HG03097 (cell line): ENCODE results near the gene MGAT5.

ENCODE experiments used
- ATAC-seq: cut with Tn5 transposase; IDR thresholded peaks from one replicate; pipeline ENCODE4 v1.9.1; 2021; ENCODE audit not compliant: unreplicated experiment, low FRiP score

Gene MGAT5

GRCh38 chr2:134411279-134411827 is 157.5 kb downstream of the MGAT5 start:
- ATAC-seq: no peak

GRCh38 chr2:134411828-134412638 is 158.2 kb downstream of the MGAT5 start:
- ATAC-seq: peak; percentile 87

DNA sequence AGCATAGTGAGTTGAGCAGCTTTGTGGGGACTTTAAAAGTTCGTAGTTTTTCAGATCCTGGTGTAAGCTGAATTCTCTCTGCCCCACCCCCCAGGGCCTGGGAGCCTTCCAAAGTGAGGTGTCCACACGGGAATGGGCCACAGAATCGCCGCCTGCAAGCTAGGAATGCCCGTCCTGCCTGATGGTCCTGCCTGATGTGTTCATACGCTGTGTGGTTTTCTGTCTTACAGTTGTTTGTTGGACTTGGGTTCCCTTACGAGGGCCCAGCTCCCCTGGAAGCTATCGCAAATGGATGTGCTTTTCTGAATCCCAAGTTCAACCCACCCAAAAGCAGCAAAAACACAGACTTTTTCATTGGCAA is 158.7 kb downstream of the MGAT5 start:
- ATAC-seq: no peak

DNA sequence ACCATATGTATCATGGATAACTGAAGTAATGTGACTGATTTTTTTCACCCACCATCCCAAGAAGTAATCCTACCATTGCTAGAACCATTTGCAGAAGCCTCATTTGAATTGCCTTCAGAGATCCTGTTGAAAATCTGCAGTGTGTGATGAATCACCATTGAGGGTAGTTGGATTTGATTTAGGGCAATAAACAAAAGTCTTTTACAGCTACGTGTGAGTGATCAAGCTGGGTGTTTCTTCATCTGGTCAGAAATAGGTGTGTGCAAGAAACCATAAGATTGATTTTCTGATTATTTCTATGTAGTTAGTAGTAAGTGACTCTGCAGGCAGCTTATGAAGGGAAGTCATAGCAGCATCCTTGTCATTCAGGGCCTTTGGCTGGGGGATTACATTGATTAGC is 159.6 kb downstream of the MGAT5 start:
- no peak for ATAC-seq

- ATAC-seq: no peak
These were observed 160.0 kb downstream of the MGAT5 start for GRCh38 chr2:134413912-134414311.

GRCh38 chr2:134416018-134416417 is 162.1 kb downstream of the MGAT5 start:
- no peak for ATAC-seq

- ATAC-seq: no peak
These were observed 162.8 kb downstream of the MGAT5 start for GRCh38 chr2:134416637-134417036.

GRCh38 chr2:134417968-134418582 is 164.2 kb downstream of the MGAT5 start:
- ATAC-seq: no peak

DNA sequence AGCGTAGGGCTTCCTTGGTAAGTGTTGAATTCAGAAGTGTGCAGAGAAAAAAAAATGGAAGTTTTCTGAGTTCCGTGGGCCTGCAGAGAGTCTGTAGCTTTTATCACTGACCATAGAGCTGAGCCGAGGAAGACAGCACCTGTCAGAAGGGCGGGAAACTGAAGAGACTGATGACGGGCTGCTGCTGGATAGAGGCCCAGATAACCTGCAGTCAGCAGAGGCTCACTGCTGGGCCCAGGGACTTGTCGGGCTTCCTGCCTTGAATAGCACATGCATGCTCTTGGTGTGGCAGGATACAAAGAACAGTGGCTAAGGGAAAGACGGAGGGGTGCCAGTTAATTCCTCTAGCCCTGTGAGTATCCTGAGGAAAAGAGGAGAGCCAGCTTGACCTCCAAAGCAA is 166.4 kb downstream of the MGAT5 start:
- ATAC-seq: no peak

DNA sequence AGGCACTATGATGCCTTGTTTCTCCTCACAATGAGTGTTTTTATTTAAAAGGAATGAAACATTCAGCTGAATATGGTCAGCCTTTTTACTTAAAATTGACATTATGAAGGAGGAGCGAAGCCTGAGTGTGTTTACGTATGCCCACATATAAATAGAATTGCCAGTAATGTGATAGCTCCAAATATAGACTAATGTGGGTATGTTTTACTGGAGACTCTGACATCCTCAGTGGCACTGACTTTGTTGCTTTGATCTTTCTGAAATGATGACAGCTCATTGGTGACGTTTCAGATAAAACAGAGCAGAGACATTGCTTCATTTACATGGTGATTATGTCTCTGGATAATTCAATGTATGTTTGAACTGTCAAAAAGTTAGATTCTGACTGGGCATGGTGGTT is 167.0 kb downstream of the MGAT5 start:
- no peak for ATAC-seq

DNA sequence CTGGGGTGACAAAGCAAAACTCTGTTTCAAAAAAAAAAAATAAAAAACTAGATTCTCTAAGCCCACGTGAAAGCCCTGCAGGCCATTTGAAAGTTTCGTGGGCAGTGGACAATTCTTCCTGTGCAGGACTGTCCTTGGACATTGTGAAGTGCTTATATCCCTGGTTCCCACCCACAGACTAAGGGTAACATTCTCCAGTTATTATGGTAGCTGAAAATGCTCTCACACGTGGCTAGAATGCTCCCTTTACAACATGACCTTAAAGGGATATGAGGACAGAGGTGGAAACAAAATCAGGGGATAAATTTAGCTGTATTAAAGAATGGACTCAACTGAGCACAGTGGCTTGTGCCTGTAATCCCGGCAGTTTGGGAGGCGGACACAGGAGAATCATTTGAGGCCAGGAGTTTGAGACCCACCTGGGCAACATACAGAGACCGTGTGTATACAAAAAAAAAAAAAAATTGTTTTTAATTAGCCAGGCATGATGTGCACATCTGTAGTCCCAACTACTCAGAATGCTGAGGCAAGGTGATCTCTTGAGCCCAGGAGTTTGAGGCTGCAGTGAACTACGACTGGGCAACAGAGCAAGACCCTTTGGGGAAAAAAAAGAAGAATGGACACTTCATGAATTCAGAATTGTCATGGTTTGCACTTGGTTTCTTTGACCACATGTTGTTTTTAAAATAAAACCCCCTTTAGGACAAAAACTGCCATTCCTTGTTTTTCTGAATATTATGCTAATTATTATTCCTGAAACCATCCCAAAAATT is 167.9 kb downstream of the MGAT5 start:
- ATAC-seq: no peak

GRCh38 chr2:134425724-134426496 is 172.0 kb downstream of the MGAT5 start:
- ATAC-seq: no peak

- no peak for ATAC-seq
These were observed 172.8 kb downstream of the MGAT5 start for GRCh38 chr2:134426721-134427120.

DNA sequence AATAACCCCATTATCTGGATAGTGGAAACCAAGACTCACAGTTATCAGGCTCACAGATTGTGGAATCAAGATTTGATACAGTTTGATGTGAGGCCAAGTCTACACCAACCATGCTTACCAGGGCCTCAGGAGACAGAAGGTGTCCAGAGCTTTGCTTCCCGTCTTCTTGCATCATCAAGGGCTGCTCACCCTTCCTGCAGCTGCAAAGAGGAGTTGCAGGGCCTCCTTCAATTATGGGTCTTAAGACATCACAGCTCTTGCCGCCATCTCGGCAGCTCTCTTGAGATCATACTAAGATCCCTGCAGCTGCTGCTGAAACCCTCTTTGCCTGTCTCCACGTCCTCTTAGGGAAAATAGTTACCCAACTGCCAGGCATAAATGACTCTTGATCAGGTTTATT is 176.0 kb downstream of the MGAT5 start:
- ATAC-seq: no peak

GRCh38 chr2:134431838-134432434 is 178.1 kb downstream of the MGAT5 start:
- ATAC-seq: no peak

GRCh38 chr2:134432435-134432883 is 178.6 kb downstream of the MGAT5 start:
- ATAC-seq: no peak

GRCh38 chr2:134433469-134433868 is 179.6 kb downstream of the MGAT5 start:
- no peak for ATAC-seq

DNA sequence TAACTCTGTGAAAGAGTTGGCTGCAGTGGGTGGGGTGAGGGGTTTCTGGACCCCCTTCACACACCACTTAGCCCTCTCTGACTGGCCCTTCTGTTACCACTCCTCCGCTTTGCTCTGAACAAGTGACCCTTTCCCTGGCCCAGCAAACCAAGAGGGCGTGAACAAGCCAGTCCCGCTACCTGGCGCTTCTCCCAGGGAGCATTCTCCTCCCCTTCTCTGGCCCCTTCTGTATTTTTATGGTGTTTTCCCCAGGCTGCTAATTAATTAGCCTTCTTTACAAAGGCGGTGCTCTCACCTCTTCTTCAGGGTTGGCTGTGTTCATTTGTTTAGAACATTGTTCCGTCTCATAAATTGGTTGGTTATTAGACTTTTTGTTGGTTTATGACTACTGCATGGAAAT is 180.1 kb downstream of the MGAT5 start:
- no peak for ATAC-seq

DNA sequence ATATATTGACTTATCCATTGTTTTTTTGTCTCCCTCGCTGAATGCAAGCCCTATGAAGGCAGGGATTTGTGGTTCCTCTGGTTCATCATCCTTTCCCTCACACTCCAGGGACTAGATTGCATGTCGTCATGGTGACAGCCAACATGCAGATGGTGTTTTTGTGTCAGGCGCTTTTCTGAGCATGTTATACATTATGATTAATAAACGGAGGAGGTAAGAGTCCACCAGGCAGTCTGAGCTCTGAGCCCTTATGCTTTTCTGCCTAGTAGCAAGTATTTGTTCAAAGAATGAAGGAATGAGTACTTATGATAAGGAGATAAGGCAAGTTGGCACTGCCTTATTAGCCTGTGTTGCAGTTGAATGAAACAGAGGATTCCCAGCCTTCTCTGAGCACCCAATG is 181.6 kb downstream of the MGAT5 start:
- no peak for ATAC-seq

GRCh38 chr2:134435936-134436335 is 182.1 kb downstream of the MGAT5 start:
- ATAC-seq: no peak
